Adrenal gland (tissue), 12 donors: Measurements from ENCODE around the gene VEGFC. TPM values are rescaled to one million over a fixed set of nuclear protein-coding genes. Genes with fewer than 3 reads are reported as not detected.

Experiments
- DNase-seq, 7 donors: peaks; one replicate each; pipeline ENCODE4 v3.0.0-alpha.2; 2019 to 2020
- H3K27ac ChIP-seq, 5 donors: fragments of 200-600 bp; sonication (generic) in 4 of 5; 1 replicate in 3 of 5; 2 replicates in 2 of 5; pipeline versions ENCODE4 v1.5.1 to v1.8.0; 2016 to 2020; ENCODE audit warnings: mild to moderate bottlenecking in 1 of 5
- H3K27me3 ChIP-seq: fragments of 200-600 bp; 2 replicates; pipeline ENCODE4 v1.8.0; 2021
- H3K36me3 ChIP-seq, 2 donors: fragments of 200-600 bp; replicated peaks in 1 of 2; 1 replicate in 1 of 2; 2 replicates in 1 of 2; pipeline versions ENCODE4 v1.5.1 to v1.8.0; 2018 to 2022
- H3K4me1 ChIP-seq, 2 donors: fragments of 200-600 bp; replicated peaks in 1 of 2; 1 replicate in 1 of 2; 2 replicates in 1 of 2; pipeline versions ENCODE4 v1.5.1 to v1.8.0; 2018 to 2021
- H3K4me3 ChIP-seq, 4 donors: fragments of 200-600 bp; sonication (generic) in 3 of 4; one replicate each; pipeline ENCODE4 v1.5.1; 2016 to 2018
- H3K9me3 ChIP-seq, 3 donors: fragments of 200-600 bp; sonication (generic) in 1 of 3; replicated peaks in 1 of 3; 1 replicate in 2 of 3; 2 replicates in 1 of 3; pipeline versions ENCODE4 v1.5.1 to v1.8.0; 2016 to 2021
- CTCF ChIP-seq, 6 experiments: fragments of 450-650 bp in 4 of 6; fragments of 200-600 bp in 2 of 6; sonication (generic) in 1 of 6; IDR thresholded peaks; 1 replicate in 5 of 6; 2 replicates in 1 of 6; pipeline versions ENCODE4 v1.5.1 to v1.8.0; 2016 to 2021; ENCODE audit warnings: antibody characterized with exemption in 6 of 6, mild to moderate bottlenecking in 2 of 6, moderate library complexity in 1 of 6
- POLR2A ChIP-seq, 2 donors: fragments of 450-650 bp; IDR thresholded peaks; one replicate each; pipeline ENCODE4 v1.6.1; 2017; ENCODE audit warnings: antibody characterized with exemption in 2 of 2, mild to moderate bottlenecking in 2 of 2, moderate library complexity in 1 of 2
- WGBS, 4 donors: extraction: QIAGEN DNeasy Blood & Tissue Kit in 2 of 4; methylation state at CpG; one replicate each; pipeline versions ENCODE4 v1.1.5 to v1.1.7; 2013 to 2017; 5-methylcytosine and 5-hydroxymethylcytosine counted together
- intact Hi-C, 2 donors: fragments of 100-400 bp; cut with DNase I; formaldehyde crosslinking; loops; one replicate each; pipeline versions ENCODE4 v1.14.1 to v1.15.0; 2022 to 2023
- polyA plus RNA-seq, 3 donors: library from polyadenylated mRNA; stranded (reverse); fragments of 200-250 nt in 2 of 3; fragments of 350-450 nt in 1 of 3; fragmentation: Illumina TruSeq in 1 of 3; extraction: RNeasy Lipid Tissue Mini Kit (QIAGEN cat#74804) in 1 of 3; gene quantifications; one replicate each; pipeline ENCODE4 v1.2.3, GENCODE V29; 2013 to 2014
- total RNA-seq, 9 donors: library from RNA; depleted of rRNA in 4 of 9; stranded (reverse); fragments of >200 nt in 4 of 9; fragments of 120-200 nt in 1 of 9; fragmentation: NEBNext Ultra II Directional in 1 of 9; extraction: Animal tissue kit (Norgen Biotek cat#: 25700) in 1 of 9; gene quantifications; one replicate each; pipeline versions ENCODE4 v1.1.0 to v1.2.4, GENCODE V29; 2013 to 2023
- donor health status: healthy with polysubstance abuse.
- donor health status: Bipolar disorder and iron deficiency.
- donor health status: DM: yes; HTN: yes; CAD: no.
- donor health status: DM: no; HTN: no; CAD: no.
- donor health status: DM: no; HTN: no; CAD: no.
- donor health status: DM: yes; HTN: yes; CAD: no.

The VEGFC gene
- total and polyA plus RNA-seq, 12 donors: 2.9 to 30.7 (median 8.2) TPM

- TF ChIP-seq POLR2A (IDR thresholded peaks at IDR 0.05): no peak
- Histone ChIP-seq H3K4me3 (no peak overlapping the region), H3K36me3 (no peaks in the 10 kb centered on the region), H3K27ac (no peak overlapping the region), H3K27me3 (no peaks in the 10 kb centered on the region), H3K9me3 (no peaks in the 10 kb centered on the region), H3K4me1 (peaks cover 0 to 14% of the 10 kb centered on the region in 2 donors)
- DNase-seq: no peak
- 89 to 96% (median 93%) methylated on average over 2 of the region's 2 CpGs for WGBS, 4 donors
- intact Hi-C loops: no loop called here
Measured at GRCh38 chr4:176638992-176639391, 153.7 kb downstream of the VEGFC start.

GRCh38 chr4:176636292-176636691 is 156.4 kb downstream of the VEGFC start:
- intact Hi-C loops: no loop called here

GRCh38 chr4:176635372-176636261 is 157.1 kb downstream of the VEGFC start:
- WGBS, 4 donors: 16 to 20% (median 17%) methylated on average over 8 of the region's 8 CpGs
- Histone ChIP-seq H3K27ac (peak overlapping the region in 2 of 5 donors; percentile 35 to 72), H3K9me3 (no peaks in the 10 kb centered on the region), H3K4me3 (no peak overlapping the region), H3K4me1 (peaks cover 0 to 14% of the 10 kb centered on the region in 2 donors), H3K27me3 (no peaks in the 10 kb centered on the region), H3K36me3 (no peaks in the 10 kb centered on the region)
- intact Hi-C loops: no loop called here
- peak; percentile 37 to 81 (median 75) for DNase-seq
- TF ChIP-seq CTCF (IDR thresholded peaks at IDR 0.05): peak in 2 of 6 experiments; percentile 12 to 19
- no peak for TF ChIP-seq POLR2A (IDR thresholded peaks at IDR 0.05)

More at GRCh38 chr4:176636292-176636691, 156.4 kb downstream of the VEGFC start:
- H3K4me3 ChIP-seq: no peak overlapping the region
- H3K27me3 ChIP-seq: no peaks in the 10 kb centered on the region
- no peak for DNase-seq
- TF ChIP-seq POLR2A (IDR thresholded peaks at IDR 0.05) (no peak), CTCF (IDR thresholded peaks at IDR 0.05) (no peak)
- WGBS, 4 donors: 65 to 76% (median 70%) methylated on average over 1 of the region's 1 CpG
- H3K9me3 ChIP-seq: no peaks in the 10 kb centered on the region
- peak overlapping the region in 1 of 5 donors; percentile 35 for H3K27ac ChIP-seq
- H3K4me1 ChIP-seq: peaks cover 0 to 14% of the 10 kb centered on the region in 2 donors
- H3K36me3 ChIP-seq: no peaks in the 10 kb centered on the region
